Spleen (tissue), 7 donors: ENCODE results near the gene DCUN1D4.

Experiments used
- POLR2A ChIP-seq, 3 donors: fragments of 450-650 bp; IDR thresholded peaks; one replicate each; pipeline ENCODE4 v1.5.1; 2017; ENCODE audit warnings: antibody characterized with exemption in 3 of 3, mild to moderate bottlenecking in 1 of 3
- TF ChIP-seq, protein P1 (sequence below), 11 experiments: fragments of 200-600 bp in 7 of 11; fragments of 450-650 bp in 4 of 11; sonication (generic) in 4 of 11; IDR thresholded peaks in 8 of 11; conservative IDR thresholded peaks in 3 of 11; 1 replicate in 7 of 11; 2 replicates in 4 of 11; pipeline versions ENCODE4 v1.4.0 to v1.8.0; 2016 to 2021; ENCODE audit warnings: antibody characterized with exemption in 11 of 11, inconsistent platforms in 4 of 11, mild to moderate bottlenecking in 1 of 11
- donor health status: DM: no; HTN: no; CAD: no; lungs with moderate emphysema.
- donor health status: DM: no; HTN: no; CAD: no.
- donor health status: DM: no; HTN: no; CAD: no.

DNA sequence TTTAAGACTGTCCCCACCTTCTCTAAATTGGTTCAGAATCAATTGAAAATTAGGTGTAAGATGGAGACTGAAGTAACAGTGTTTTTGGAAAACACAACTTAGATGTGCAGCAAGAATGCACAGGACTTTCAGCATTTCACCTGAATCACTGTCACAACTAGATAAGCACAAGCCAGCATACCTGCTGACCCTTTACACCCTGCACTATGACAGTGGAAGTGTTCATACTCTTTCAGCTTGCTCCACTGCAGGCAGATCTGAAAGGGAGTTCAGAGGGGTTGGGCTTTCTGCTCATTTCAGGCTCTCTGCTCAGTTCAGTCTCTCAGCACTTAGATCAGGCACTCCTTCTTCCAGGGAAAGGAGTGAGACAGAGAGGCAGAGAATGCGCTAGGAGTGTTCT, 22.8 kb downstream of the DCUN1D4 start:
- no peak for TF ChIP-seq POLR2A (IDR thresholded peaks at IDR 0.05)
- TF ChIP-seq, protein P1, sequence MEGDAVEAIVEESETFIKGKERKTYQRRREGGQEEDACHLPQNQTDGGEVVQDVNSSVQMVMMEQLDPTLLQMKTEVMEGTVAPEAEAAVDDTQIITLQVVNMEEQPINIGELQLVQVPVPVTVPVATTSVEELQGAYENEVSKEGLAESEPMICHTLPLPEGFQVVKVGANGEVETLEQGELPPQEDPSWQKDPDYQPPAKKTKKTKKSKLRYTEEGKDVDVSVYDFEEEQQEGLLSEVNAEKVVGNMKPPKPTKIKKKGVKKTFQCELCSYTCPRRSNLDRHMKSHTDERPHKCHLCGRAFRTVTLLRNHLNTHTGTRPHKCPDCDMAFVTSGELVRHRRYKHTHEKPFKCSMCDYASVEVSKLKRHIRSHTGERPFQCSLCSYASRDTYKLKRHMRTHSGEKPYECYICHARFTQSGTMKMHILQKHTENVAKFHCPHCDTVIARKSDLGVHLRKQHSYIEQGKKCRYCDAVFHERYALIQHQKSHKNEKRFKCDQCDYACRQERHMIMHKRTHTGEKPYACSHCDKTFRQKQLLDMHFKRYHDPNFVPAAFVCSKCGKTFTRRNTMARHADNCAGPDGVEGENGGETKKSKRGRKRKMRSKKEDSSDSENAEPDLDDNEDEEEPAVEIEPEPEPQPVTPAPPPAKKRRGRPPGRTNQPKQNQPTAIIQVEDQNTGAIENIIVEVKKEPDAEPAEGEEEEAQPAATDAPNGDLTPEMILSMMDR (IDR thresholded peaks at IDR 0.05 in 8 of 11, conservative IDR thresholded peaks at IDR 0.05 in 3 of 11): no peak
